ENCODE measurements around the gene UBE2H. TPM values are rescaled to one million over a fixed set of nuclear protein-coding genes. Genes with fewer than 3 reads are reported as not detected.

The UBE2H gene
- total RNA-seq, 1 experiment from 2014 or later, result 28.8 TPM

GRCh38 chr7:129909669-129910068 lies 43.1 kb downstream of the UBE2H start:
- no TSS peak for BruUV-seq (replicated peaks)
- H3K27ac ChIP-seq (ENCODE audit: low read depth, low read length, poor library complexity, severe bottlenecking), result no peak overlapping the region
- POLR2A ChIA-PET (ENCODE audit: low non-redundant PET), result no interaction called here

GRCh38 chr7:129908181-129908580 lies 44.6 kb downstream of the UBE2H start:
- peaks cover 13% of the 10 kb centered on the region for H3K4me1 ChIP-seq (ENCODE audit: insufficient read depth, low read length, poor library complexity, severe bottlenecking)
- H3K27ac ChIP-seq (ENCODE audit: low read depth, low read length, poor library complexity, severe bottlenecking), result no peak overlapping the region
- TF ChIP-seq EZH2 (IDR thresholded peaks at IDR 0.05; ENCODE audit: borderline replicate concordance, low read depth, low read length, poor library complexity, severe bottlenecking), result no peak
- TF ChIP-seq, protein P1, sequence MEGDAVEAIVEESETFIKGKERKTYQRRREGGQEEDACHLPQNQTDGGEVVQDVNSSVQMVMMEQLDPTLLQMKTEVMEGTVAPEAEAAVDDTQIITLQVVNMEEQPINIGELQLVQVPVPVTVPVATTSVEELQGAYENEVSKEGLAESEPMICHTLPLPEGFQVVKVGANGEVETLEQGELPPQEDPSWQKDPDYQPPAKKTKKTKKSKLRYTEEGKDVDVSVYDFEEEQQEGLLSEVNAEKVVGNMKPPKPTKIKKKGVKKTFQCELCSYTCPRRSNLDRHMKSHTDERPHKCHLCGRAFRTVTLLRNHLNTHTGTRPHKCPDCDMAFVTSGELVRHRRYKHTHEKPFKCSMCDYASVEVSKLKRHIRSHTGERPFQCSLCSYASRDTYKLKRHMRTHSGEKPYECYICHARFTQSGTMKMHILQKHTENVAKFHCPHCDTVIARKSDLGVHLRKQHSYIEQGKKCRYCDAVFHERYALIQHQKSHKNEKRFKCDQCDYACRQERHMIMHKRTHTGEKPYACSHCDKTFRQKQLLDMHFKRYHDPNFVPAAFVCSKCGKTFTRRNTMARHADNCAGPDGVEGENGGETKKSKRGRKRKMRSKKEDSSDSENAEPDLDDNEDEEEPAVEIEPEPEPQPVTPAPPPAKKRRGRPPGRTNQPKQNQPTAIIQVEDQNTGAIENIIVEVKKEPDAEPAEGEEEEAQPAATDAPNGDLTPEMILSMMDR (conservative IDR thresholded peaks at IDR 0.05; ENCODE audit: low read depth, low read length), result no peak
- no peaks in the 10 kb centered on the region for H3K9me3 ChIP-seq (ENCODE audit: low read depth, low read length, poor library complexity, severe bottlenecking)
- CTCF ChIA-PET, result no interaction called here
- BruUV-seq (replicated peaks), result no TSS peak
- POLR2A ChIA-PET (ENCODE audit: low non-redundant PET), result no interaction called here
- H3K4me3 ChIP-seq (ENCODE audit: low read depth, low read length, poor library complexity, severe bottlenecking), result no peak overlapping the region
- intact Hi-C loops (cut with micrococcal nuclease; ENCODE audit: unreplicated experiment), result no loop called here
- DNase-seq (ENCODE audit: low spot score), result peak; percentile 40
- no peaks in the 10 kb centered on the region for H3K27me3 ChIP-seq (replicated peaks; ENCODE audit: insufficient read depth, low read depth, low read length, poor library complexity)
- H3K36me3 ChIP-seq (ENCODE audit: insufficient read depth, low read length, poor library complexity, severe bottlenecking), result no peaks in the 10 kb centered on the region

More at GRCh38 chr7:129909669-129910068, 43.1 kb downstream of the UBE2H start:
- Histone ChIP-seq H3K4me1 (ENCODE audit: insufficient read depth, low read length, poor library complexity, severe bottlenecking) (peaks cover 13% of the 10 kb centered on the region), H3K9me3 (ENCODE audit: low read depth, low read length, poor library complexity, severe bottlenecking) (no peaks in the 10 kb centered on the region), H3K4me3 (ENCODE audit: low read depth, low read length, poor library complexity, severe bottlenecking) (no peak overlapping the region), H3K27me3 (replicated peaks; ENCODE audit: insufficient read depth, low read depth, low read length, poor library complexity) (no peaks in the 10 kb centered on the region), H3K36me3 (ENCODE audit: insufficient read depth, low read length, poor library complexity, severe bottlenecking) (no peaks in the 10 kb centered on the region)
- CTCF ChIA-PET, result no interaction called here
- intact Hi-C loops (cut with micrococcal nuclease; ENCODE audit: unreplicated experiment), result no loop called here
- TF ChIP-seq, protein P1 (conservative IDR thresholded peaks at IDR 0.05; ENCODE audit: low read depth, low read length), result no peak
- TF ChIP-seq EZH2 (IDR thresholded peaks at IDR 0.05; ENCODE audit: borderline replicate concordance, low read depth, low read length, poor library complexity, severe bottlenecking), result no peak
- no peak for DNase-seq (ENCODE audit: low spot score)

DNA sequence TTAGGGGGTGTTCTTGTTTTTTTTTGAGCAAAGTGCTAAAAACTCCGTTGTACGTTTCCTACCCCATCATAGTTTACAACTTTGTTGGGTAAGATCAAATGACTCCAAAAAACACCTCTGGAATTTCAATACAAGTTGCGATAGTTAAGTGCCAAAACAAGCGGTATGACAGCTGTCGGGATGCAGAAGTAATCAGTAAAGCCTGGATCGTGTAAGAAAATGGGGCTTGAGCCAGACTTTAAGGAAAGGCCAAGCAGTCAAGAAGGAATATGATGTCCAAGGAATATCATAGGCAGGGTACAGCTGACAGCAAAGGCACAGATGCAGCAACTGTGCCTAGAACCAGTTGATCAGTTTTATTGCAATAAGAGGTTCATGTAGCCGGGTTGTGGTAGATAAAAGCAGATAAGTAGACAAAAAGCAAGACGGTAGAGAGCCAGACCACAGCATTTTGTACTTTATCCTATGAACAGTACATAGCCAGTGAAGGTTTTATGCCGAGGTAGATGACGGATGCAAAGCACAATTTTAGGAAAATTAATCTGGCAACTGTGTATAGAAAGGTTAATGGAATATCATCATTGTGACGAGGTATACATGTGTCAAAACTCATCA lies 45.5 kb downstream of the UBE2H start:
- Histone ChIP-seq H3K27me3 (replicated peaks; ENCODE audit: insufficient read depth, low read depth, low read length, poor library complexity) (no peaks in the 10 kb centered on the region), H3K9me3 (ENCODE audit: low read depth, low read length, poor library complexity, severe bottlenecking) (no peaks in the 10 kb centered on the region), H3K27ac (ENCODE audit: low read depth, low read length, poor library complexity, severe bottlenecking) (no peak overlapping the region), H3K4me1 (ENCODE audit: insufficient read depth, low read length, poor library complexity, severe bottlenecking) (peaks cover 13% of the 10 kb centered on the region), H3K36me3 (ENCODE audit: insufficient read depth, low read length, poor library complexity, severe bottlenecking) (no peaks in the 10 kb centered on the region), H3K4me3 (ENCODE audit: low read depth, low read length, poor library complexity, severe bottlenecking) (no peak overlapping the region)
- ChIA-PET POLR2A (ENCODE audit: low non-redundant PET) (no interaction called here), CTCF (no interaction called here)
- BruUV-seq (replicated peaks), result no TSS peak
- intact Hi-C loops (cut with micrococcal nuclease; ENCODE audit: unreplicated experiment), result no loop called here
- no peak for TF ChIP-seq EZH2 (IDR thresholded peaks at IDR 0.05; ENCODE audit: borderline replicate concordance, low read depth, low read length, poor library complexity, severe bottlenecking)
- TF ChIP-seq, protein P1 (conservative IDR thresholded peaks at IDR 0.05; ENCODE audit: low read depth, low read length), result no peak
- DNase-seq (ENCODE audit: low spot score), result no peak

All from A673 (cell line).